Measurements from ENCODE around the gene KCNG2. TPM values are rescaled to one million over a fixed set of nuclear protein-coding genes. Genes with fewer than 3 reads are reported as not detected.

Gene KCNG2
- total RNA-seq, 1 donor from 2014 or later, result 0.46 TPM

DNA sequence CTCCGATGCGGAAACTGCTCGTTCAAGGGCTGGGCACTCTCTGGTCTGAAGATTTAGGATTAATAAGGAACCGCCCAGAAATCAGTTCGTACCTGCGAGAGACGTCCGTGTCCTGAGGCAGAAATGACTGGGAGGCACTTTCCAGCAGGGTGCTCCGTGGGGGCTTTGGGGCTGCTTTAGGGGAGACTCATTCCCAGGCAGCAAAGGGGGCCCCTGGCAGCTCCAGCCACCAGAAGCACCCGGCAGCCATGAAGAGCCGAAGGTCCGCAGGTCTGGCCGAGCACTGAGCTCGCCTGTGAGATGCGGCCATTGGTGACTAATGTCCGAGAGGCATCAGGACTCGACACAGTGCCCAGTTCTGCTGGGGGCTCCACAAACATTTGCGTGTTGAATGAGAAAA is 20.9 kb downstream of the KCNG2 start:
- no peak overlapping the region for H3K4me3 ChIP-seq
- H3K9me3 ChIP-seq, result no peaks in the 10 kb centered on the region
- H3K27me3 ChIP-seq, result no peaks in the 10 kb centered on the region
- no peak for ATAC-seq
- no peaks in the 10 kb centered on the region for H3K36me3 ChIP-seq
- H3K27ac ChIP-seq, result no peak overlapping the region
- intact Hi-C loops (cut with DNase I), result no loop called here
- no peaks in the 10 kb centered on the region for H3K4me1 ChIP-seq
- DNase-seq, result no peak
- TF ChIP-seq, protein P1, sequence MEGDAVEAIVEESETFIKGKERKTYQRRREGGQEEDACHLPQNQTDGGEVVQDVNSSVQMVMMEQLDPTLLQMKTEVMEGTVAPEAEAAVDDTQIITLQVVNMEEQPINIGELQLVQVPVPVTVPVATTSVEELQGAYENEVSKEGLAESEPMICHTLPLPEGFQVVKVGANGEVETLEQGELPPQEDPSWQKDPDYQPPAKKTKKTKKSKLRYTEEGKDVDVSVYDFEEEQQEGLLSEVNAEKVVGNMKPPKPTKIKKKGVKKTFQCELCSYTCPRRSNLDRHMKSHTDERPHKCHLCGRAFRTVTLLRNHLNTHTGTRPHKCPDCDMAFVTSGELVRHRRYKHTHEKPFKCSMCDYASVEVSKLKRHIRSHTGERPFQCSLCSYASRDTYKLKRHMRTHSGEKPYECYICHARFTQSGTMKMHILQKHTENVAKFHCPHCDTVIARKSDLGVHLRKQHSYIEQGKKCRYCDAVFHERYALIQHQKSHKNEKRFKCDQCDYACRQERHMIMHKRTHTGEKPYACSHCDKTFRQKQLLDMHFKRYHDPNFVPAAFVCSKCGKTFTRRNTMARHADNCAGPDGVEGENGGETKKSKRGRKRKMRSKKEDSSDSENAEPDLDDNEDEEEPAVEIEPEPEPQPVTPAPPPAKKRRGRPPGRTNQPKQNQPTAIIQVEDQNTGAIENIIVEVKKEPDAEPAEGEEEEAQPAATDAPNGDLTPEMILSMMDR (IDR thresholded peaks at IDR 0.05), result no peak

DNA sequence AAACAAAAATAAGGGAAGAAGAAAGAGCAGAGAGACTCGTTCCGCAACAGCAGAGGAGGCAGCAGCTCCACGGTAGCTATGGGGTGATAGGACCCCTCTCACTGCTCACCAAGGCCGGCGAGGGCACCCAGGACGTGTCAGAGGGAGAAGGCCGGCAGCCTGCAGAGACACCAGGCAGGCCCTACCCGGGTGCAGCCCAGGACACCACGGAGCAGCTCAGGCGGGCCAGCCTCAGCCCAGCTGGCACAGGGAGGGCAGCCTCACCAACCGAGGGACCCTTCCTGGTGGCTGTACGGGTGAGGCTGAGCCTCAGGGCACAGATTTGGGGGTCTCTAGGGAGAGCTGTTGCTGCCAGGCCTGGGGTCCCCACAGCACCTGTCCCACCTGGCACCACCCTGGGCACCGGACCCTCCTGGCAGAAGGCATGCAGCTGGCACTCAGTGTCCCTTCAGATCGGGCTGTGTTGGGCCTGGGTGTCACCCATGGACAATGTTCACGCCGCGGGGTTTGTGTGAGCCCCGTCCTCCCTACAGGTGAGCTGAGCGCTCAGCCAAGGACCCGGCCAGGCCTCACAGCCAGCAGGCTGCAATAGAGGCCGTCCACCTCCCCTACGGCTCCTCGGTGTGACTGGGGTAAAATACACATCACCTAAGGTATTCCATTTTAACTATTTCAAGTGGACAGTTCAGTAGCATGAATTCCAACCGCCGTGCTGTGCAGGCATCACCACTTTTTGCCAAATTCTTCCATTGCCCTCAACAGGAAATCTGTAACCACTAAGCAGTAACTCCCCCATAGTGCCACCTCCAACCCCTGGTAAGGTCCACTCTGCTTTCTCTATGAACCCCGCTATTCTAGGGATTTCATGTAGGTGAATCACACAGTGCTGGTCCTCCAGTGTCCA is 21.6 kb downstream of the KCNG2 start:
- H3K36me3 ChIP-seq, result no peaks in the 10 kb centered on the region
- DNase-seq (no peak), ATAC-seq (no peak)
- no peak overlapping the region for H3K27ac ChIP-seq
- intact Hi-C loops (cut with DNase I), result no loop called here
- no peaks in the 10 kb centered on the region for H3K4me1 ChIP-seq
- no peaks in the 10 kb centered on the region for H3K27me3 ChIP-seq
- no peak overlapping the region for H3K4me3 ChIP-seq
- TF ChIP-seq, protein P1 (IDR thresholded peaks at IDR 0.05), result no peak
- H3K9me3 ChIP-seq, result no peaks in the 10 kb centered on the region

DNA sequence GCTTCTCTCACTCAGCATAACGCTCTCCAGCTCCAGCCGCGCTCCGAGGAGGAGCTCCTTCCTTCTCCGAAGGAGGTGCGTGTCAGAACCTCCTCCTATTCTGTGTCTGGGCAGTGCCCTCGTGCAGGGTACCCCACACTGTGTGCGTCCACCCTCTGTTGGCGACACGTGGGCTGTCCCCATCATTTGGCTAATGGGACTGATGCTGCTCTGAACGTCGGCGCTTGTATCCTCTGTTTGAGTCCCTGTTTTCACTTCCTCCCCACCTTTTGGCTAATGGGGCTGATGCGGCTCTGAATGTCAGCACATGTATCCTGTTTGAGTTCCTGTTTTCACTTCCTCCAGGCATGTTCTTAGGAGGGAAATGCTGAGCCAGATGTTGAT is 22.2 kb downstream of the KCNG2 start:
- Histone ChIP-seq H3K36me3 (no peaks in the 10 kb centered on the region), H3K9me3 (no peaks in the 10 kb centered on the region), H3K27ac (no peak overlapping the region), H3K27me3 (no peaks in the 10 kb centered on the region), H3K4me3 (no peak overlapping the region), H3K4me1 (no peaks in the 10 kb centered on the region)
- TF ChIP-seq, protein P1 (IDR thresholded peaks at IDR 0.05), result no peak
- intact Hi-C loops (cut with DNase I), result no loop called here
- peak; percentile 78 for ATAC-seq
- no peak for DNase-seq

DNA sequence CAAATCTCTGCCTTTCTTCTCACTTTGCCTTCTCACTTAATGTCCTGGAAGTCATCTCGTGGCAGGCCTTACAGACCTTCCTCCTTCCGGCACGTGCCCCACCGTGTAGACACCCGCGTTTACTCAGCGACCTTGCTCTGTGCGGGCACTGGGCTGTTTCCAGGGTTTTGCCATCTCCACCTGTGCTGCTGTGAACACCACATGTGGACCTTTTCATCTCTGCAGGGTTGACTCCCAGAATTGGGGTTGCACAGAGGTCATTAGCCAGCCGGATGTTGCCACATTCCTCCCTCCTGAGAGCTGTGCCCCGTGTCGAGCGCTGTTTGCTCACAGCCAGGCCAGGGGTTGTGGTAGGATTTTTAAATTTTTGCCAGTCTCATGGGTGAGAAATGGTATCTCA is 25.4 kb downstream of the KCNG2 start:
- Histone ChIP-seq H3K36me3 (no peaks in the 10 kb centered on the region), H3K27ac (no peak overlapping the region), H3K4me1 (no peaks in the 10 kb centered on the region), H3K4me3 (no peak overlapping the region), H3K27me3 (no peaks in the 10 kb centered on the region), H3K9me3 (no peaks in the 10 kb centered on the region)
- peak; percentile 18 for ATAC-seq
- intact Hi-C loops (cut with DNase I), result no loop called here
- TF ChIP-seq, protein P1 (IDR thresholded peaks at IDR 0.05), result no peak
- DNase-seq, result peak; percentile 61

DNA sequence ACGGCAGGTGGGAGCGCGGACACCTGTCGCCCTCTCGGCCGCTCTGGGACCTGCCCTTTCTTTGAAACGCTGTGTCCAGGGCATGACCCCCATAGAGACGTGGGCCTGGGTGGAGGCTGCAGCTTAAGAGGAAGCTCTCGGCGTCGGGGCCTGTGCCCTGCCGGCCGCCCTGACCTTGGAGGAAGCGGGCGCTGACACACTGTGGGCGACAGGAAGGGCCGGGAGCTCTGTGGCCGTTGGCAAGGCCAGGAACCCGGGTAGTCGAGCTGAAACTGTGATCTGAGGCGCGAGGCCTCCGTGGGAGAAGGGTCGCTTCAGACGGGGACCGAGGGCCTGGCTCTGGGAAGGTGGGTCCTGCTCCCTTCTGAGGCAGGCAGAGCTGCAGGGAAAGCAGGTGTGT is 28.2 kb downstream of the KCNG2 start:
- ATAC-seq (peak; percentile 87), DNase-seq (peak; percentile 77)
- H3K27ac ChIP-seq, result no peak overlapping the region
- H3K4me3 ChIP-seq, result no peak overlapping the region
- no peaks in the 10 kb centered on the region for H3K4me1 ChIP-seq
- no peaks in the 10 kb centered on the region for H3K27me3 ChIP-seq
- intact Hi-C loops (cut with DNase I), result no loop called here
- H3K9me3 ChIP-seq, result no peaks in the 10 kb centered on the region
- H3K36me3 ChIP-seq, result no peaks in the 10 kb centered on the region
- TF ChIP-seq, protein P1 (IDR thresholded peaks at IDR 0.05), result no peak
